Activated T-cell treated with anti-CD3 and anti-CD28 coated beads for 1 hour (primary cell): ENCODE data around the gene PCBP3.

Experiments
- DNase-seq: peaks from one replicate; pipeline ENCODE4 v3.0.0-alpha.2; 2020; ENCODE audit warnings: low read depth

Gene PCBP3

GRCh38 chr21:45982758-45983648, 339.5 kb downstream of the PCBP3 start:
- DNase-seq, result no peak

- no peak for DNase-seq
Measured at GRCh38 chr21:45983649-45983965, 340.1 kb downstream of the PCBP3 start.

DNA sequence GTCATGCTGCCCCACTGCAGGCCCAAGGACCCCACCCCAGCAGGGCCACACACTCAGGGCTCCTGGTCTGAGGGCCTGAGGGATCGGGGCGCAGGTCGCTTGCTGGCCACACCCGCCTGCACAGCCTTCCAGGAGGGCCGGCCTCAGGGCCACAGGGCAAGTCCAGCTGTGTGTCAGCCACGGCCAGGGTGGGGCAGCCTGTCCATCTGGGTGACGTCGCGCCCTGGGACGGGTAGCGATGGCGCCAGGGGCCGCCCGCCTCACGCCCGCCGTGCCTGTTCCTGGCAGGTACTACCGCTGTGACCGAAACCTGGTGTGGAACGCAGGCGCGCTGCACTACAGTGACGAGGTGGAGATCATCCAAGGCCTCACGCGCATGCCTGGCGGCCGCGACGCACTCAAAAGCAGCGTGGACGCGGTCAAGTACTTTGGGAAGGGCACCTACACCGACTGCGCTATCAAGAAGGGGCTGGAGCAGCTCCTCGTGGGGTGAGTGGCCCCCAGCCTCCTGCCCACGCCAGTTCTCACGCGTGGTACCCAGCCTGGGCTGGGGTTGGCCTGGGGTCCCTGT, 340.5 kb downstream of the PCBP3 start:
- no peak for DNase-seq

DNA sequence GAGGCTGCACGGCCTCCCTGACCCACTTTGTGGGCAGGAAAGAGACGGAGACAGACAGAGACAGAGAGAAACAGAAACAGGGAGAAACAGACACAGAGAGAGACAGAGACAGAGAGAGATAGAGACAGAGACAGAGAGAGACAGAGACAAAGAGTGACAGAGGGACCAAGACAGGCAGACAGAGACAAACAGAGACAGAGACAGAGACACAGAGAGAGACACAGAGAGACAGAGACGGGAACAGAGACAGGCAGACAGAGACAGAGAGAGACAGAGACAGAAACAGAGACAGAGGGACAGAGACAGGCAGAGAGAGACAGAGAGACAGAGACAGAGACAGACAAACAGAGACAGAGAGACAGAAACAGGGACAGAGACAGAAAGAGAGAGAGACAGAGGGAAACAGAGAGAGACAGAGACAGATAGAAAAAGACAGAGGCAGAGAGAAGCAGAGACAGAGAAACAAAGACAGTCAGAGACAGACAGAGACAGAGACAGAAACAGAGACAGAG, 341.1 kb downstream of the PCBP3 start:
- DNase-seq, result no peak

- DNase-seq, result no peak
Measured at GRCh38 chr21:45985471-45986315, 342.2 kb downstream of the PCBP3 start.

GRCh38 chr21:45986316-45987051, 343.0 kb downstream of the PCBP3 start:
- no peak for DNase-seq

DNA sequence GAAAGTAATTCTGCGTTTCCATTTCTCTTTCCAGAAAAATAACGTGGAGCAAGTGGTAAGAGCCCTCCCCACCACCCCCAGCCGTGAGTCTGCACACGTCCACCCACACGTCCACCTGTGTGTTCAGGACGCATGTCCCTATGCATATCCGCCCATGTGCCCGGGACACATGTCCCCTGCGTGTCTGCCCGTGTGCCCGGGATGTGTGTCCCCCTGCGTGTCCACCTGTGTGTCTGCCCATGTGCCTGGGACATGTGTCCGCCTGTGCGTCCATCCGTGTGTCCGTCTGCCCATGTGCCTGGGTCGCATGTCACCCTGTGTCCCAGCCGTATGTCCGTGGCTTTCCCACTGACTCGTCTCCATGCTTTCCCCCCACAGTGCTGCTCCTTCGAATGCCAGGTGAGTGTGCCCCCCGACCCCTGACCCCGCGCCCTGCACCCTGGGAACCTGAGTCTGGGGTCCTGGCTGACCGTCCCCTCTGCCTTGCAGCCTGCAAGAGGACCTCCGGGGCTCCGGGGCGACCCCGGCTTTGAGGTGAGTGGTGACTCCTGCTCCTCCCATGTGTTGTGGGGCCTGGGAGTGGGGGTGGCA, 343.7 kb downstream of the PCBP3 start:
- DNase-seq, result no peak

- no peak for DNase-seq
Measured at GRCh38 chr21:45988366-45989347, 345.1 kb downstream of the PCBP3 start.

- DNase-seq, result no peak
Measured at GRCh38 chr21:45989355-45990048, 346.0 kb downstream of the PCBP3 start.

- DNase-seq, result no peak
Measured at GRCh38 chr21:45990049-45990711, 346.7 kb downstream of the PCBP3 start.

DNA sequence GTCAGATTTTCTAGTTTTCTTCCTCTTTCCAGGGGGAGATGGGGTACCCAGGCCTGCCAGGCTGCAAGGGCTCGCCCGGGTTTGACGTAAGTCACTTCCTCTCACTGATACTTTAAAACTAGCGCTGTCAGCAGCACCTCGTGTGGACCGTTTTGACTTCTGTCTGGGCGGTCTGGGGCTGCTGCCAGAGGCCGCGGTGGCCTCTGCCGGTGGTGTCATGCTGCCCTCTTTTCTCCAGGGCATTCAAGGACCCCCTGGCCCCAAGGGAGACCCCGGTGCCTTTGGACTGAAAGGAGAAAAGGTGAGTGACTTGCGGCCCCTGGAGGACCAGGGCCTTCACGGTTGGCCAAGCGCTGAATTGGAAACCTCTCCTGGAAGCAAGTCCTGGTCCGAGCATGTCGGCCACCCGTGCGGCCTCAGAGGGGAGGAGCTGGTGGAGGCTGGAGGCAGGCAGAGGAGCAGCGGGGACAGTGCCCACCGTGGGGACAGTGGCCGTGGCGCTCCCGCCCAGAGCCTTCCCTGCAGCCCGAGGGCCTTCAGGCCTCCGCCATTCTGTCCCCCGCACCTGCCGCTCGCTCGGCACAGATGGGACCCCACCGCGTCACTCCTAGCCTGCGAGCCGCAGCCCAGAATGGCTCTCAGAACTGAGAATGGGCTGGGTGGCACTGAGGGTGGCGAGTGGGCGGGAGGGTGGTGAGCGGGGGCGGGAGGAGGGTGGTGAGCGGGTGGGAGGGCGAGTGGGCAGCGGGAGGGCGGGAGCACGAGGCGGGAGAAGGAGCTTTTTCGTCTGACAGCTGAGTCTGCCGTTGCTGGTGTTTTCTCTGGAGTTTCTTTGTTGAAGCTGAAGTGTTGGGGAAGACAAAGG, 347.4 kb downstream of the PCBP3 start:
- DNase-seq, result no peak

GRCh38 chr21:45991606-45992300, 348.2 kb downstream of the PCBP3 start:
- DNase-seq, result no peak
